CD4-positive, alpha-beta T cell treated with Interleukin-15 for 1 hour (primary cell): ENCODE measurements around the gene HSPA12B.

Source experiments
- DNase-seq: peaks from one replicate; pipeline ENCODE4 v3.0.0-alpha.2; 2020

HSPA12B gene

GRCh38 chr20:3767427-3768341 lies 35.2 kb downstream of the HSPA12B start, which contains the start of gene ADISSP:
Gene ADISSP, minus strand, starts transcription at chr20:3767753. Its CDS starts 7,653 bp downstream, at chr20:3760100.
- DNase-seq, result peak; percentile 98

DNA sequence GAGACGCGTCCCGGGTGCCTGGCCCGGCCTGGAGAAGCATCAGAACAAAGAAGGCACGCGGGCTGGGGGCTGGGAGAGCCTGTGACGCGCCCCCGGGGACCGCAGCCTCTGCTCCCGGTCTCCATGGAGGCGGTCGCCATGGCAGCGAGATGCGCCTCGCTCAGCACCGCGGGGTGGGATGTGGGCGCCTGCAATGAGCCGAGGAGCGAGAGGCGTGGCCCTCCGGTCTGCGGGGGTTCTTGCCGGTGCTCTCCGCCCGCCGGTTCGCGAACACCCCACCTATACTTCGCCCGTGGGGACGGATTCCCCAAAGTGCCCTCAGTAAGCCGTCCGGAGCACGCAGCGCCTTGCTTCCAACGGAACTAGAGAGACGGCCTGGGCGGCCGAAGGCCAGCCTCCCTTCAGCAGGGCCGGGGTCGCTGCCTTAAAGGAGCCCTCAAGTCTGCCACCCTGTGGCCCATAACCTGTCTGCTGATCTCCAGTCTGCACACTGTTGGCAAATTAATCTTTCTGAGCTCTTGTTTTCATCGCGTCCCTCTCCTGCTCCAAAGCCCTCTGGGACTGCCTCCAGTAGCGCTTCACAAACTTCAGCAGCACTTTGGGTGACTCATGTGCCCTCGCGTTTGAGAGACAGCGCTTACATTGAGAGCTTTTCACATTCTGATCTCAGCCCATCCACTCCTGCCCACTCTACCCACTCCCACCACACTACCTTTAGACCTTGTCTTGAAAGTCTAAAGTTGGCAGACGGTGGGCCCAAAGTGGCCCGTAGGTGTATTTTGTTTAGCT lies 36.1 kb downstream of the HSPA12B start:
- DNase-seq, result peak; percentile 88

DNA sequence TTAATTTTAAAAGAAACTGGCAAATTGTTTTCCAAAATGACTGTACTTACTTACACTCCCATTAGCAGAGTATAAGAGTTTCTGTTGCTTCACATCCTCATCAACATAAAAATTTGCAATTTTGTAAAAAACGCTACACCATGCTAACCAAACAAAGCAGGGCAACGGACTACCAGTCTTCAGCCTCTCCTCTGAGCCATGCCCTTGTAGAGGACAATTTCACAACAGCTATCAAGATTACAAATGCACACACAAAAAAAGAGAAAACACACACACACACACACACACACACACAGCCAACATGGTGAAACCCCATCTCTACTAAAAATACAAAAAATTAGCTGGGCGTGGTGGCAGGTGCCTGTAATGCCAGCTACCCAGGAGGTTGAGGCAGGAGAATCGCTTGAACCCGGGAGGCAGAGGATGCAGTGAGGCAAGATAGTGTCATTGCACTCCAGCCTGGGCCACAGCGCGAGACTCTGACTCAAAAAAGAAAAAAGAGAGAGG lies 39.1 kb downstream of the HSPA12B start:
- no peak for DNase-seq

GRCh38 chr20:3775457-3776108 lies 43.1 kb downstream of the HSPA12B start:
- no peak for DNase-seq

DNA sequence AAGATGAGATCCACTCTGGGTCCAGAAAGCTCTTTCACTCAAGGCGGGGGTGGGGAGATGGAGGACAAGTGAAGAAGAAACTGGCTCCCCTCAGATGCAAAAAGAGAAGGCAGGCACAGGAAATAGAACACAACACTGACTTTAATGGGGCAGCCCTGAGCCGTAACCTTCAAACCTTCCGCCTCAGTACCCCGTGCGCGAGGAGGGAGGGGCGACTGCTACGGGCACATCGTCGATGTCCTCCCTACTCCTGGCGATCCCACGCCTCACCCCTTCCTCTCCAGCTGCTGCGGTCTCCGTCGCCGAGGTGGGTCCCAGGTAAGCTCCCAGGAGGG lies 44.9 kb downstream of the HSPA12B start:
- DNase-seq, result no peak

DNA sequence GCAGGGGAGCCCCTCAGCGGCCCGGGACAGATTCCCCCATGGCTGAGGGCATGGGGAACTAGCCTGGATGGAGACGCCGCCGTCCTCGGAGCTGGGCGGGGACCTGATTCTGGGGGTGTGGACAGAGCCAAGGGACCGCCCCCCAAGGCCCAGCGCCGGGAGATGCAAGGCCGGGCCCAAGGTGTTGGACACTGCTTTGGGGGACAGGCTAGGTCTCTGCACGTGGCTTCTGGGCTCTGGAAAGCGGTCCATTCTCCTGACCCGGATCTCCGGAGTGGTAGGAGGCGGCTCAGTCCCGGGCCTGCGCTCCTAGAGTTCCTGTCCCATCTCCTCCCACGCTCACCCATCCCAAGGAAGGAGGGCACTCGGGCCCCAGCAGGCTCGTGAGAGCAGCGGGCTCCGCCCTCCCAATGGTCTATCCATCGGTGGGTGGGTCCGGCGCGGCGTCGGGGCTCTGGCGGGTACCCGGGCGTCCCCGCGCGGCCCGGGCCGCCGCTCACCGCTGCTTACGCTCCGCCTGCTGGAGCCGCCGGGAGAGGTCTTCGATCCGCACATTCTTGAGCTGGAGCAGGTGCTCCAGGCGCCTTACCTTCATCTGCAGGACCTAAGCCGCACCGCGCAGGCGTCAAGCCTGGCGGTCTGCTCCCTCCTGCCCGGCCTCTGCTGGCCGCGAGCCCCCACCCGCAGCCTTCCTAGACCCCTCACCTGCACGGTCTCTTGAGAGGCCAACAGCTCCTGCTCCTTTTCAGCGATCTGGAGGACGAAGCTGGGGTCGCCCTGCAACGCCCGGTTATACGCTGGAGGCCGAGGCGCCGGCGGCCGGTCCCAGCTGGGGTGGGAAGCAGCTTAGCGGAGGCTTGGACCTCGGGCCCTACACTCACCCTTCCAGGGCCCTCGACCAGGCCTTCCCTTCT lies 45.5 kb downstream of the HSPA12B start:
- peak; percentile 50 for DNase-seq

- DNase-seq, result no peak
These were observed 46.5 kb downstream of the HSPA12B start for GRCh38 chr20:3778976-3779375.

GRCh38 chr20:3781153-3781910 lies 48.8 kb downstream of the HSPA12B start, which contains the start of gene SPEF1:
Gene SPEF1, minus strand, starts transcription at chr20:3781448. Its CDS starts 161 bp downstream, at chr20:3781287.
- DNase-seq, result peak; percentile 68

GRCh38 chr20:3782597-3782996 lies 50.1 kb downstream of the HSPA12B start:
- no peak for DNase-seq

- no peak for DNase-seq
These were observed 50.6 kb downstream of the HSPA12B start for GRCh38 chr20:3783068-3783489.

- DNase-seq, result no peak
These were observed 51.2 kb downstream of the HSPA12B start for GRCh38 chr20:3783511-3784195.

DNA sequence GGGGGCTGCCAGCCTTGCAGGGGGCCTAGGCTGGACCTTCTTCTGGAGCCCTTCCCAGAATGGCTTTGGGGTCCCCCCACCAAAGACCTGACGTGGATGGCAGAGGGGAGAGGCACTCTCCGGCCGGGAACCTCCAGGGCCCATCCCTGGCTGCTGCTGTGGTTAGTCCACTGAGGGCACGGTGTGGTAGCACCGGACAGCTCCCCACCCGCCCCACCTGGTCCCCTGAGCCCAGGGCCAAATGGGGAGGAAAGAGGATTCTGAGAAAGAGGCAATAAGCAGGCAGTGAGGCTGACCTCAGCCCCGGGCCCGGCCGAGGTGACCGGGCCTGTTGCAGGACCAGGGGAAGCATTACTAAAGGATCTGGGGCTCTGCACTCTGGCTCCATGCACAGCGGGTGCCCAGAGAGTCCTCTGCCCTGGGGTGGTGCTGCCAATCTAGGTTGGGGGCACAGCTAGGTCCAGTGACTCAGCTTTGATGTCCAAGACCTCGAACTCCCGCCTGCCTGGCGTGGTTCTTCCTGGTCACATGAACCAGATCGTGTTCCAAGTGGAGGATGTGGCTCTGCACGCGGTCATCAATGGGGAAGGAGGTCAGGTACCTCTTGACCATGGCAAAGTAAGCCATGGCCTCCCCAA lies 51.9 kb downstream of the HSPA12B start:
- DNase-seq, result no peak

DNA sequence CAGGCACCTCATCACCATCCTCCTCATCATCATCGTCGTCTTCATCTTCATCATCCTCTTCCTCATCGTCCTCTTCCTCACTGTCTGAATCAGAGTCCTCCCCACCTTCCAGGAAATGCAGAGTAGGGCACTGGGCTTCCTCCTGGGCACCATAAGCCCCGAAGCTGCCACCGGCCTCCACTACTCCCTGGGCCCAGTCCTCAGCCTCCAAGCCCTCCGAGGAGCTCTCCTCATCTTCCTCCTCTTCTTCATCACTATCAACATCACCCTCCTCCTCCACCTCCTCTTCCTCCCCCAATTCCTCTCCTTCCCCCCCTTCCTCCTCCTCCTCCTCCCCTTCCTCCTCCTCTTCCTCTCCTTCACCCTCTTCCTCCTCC lies 52.4 kb downstream of the HSPA12B start:
- DNase-seq, result no peak

DNA sequence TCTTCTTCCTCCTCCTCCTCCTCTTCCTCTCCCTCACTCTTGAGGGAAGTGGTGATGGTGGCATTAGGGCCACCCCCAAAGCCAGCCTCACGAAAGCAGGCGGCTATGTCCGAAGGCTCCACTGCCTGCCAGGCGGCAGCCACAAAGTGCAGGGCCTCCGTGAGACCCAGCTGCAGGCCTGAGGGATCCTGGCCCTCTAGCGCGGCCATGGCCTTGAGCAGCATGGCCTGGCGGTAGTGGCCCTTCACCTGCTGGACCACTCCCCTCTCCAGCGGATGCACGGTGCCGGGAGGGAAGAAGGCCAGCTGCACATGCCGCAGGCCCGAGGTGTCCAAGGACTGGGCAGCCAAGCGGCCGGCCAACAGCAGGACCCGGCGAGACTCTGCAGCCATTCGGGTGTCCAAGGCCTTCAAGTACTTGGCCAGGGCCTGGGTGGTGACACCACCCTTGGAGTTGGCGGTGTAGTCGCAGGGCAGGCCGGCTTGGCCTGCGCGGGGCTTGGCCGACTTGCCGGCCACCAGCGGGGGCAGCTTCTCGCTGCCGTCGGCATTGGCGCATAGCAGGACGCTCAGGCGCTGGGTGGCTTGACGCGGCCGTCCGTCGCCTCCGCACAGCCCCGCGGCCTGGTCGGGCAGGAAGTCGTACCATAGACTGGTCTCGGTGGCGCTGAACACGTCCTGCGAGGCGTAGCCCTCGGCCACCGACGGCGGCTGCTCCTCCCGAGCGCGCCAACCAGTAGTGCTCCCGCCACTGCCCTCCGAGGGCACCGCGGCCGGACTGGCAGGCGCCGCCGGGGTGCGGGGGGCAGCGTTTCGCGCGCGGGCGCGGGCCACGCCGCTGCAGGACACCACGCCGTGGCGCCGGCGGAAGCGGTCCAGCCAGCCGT lies 53.0 kb downstream of the HSPA12B start:
- DNase-seq, result no peak

- peak; percentile 45 for DNase-seq
These were observed 53.6 kb downstream of the HSPA12B start for GRCh38 chr20:3786126-3786484.

- peak; percentile 89 for DNase-seq
These were observed 54.3 kb downstream of the HSPA12B start, which contains the start of gene CENPB for GRCh38 chr20:3786665-3787323. Gene CENPB, minus strand, starts transcription at chr20:3786740. Its CDS starts 257 bp downstream, at chr20:3786483.

DNA sequence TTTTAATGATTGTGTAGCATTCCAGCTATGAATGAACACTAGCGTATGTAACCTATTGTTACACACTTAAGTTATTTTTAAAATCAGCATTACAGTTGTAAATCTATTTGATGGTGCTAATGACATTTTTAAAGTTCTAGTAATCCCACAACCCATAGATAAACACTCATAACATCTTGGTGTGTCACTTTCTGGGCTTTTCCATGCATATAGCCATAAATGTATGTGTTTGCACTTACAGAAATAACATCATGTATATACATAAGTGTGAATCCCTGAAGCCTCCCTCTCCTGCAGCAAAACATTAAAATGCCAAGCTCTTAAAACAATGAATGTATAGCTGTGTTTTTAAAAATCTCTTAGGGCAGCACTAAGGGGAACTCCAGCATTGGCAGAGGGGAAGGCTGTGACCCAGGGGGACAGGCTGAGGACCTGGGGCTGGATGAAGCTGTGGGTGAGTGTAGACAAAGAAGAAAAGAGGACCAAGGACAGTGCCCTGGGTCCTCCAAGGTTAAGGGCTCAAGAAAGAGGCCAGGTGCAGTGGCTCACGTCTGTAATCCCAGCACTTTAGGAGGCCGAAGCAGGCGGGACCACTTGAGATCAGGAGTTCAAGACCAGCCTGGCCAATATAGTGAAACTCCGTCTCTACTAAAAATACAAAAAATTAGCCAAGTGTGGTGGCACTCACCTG lies 55.0 kb downstream of the HSPA12B start:
- no peak for DNase-seq

DNA sequence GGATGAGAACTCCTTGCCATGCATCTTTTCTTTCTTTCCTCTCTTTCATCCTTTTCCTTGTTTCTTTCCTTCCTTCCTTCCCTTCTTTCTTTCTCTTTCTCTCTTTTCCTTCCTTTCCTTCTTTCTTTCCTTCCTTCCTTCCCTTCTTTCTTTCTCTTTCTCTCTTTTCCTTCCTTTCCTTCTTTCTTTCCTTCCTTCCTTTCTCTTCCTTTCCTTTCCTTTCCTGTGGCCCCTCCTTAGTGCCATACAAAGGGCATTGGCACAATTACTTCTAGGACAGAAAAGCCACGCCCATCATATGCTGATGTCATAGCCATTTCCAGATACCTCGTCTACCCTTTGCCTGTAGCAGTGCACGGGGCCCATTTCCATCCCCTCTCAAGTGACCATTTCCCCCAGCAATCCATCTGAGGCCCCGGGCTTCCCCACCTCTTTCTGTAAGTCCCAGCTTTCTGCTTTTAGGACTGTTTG lies 56.2 kb downstream of the HSPA12B start:
- no peak for DNase-seq
